Measurements from ENCODE around the gene ASIC4.

Gene ASIC4

DNA sequence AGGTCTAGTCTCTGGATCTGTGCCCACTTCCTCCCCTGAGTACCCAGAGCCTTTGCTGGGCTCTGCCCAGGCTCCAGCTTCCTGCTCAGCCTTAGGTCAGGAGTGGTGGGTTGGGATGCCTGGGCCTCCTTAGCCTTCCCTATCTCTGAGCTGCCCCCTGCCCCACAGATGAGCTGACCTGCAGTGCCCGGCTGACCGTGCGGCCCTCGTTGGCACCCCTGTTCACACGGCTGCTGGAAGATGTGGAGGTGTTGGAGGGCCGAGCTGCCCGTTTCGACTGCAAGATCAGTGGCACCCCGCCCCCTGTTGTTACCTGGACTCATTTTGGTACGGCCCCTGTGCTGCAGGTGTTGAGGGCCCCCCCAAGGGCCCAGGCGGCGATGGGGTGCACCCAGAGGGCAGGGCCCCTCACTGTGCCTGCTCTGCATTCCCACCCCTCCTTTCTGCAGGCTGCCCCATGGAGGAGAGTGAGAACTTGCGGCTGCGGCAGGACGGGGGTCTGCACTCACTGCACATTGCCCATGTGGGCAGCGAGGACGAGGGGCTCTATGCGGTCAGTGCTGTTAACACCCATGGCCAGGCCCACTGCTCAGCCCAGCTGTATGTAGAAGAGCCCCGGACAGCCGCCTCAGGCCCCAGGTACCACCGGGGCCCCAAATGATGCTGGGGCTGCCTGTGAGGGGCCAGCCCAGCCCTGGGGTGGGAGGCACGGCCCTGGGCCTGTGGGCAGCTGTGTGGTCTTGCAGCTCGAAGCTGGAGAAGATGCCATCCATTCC lies 45.7 kb upstream of the ASIC4 start:
- TF ChIP-seq TCF12 (IDR thresholded peaks at IDR 0.05; ENCODE audit: low read depth) (no peak), CREB1 (IDR thresholded peaks at IDR 0.05; ENCODE audit: low read depth) (no peak)

DNA sequence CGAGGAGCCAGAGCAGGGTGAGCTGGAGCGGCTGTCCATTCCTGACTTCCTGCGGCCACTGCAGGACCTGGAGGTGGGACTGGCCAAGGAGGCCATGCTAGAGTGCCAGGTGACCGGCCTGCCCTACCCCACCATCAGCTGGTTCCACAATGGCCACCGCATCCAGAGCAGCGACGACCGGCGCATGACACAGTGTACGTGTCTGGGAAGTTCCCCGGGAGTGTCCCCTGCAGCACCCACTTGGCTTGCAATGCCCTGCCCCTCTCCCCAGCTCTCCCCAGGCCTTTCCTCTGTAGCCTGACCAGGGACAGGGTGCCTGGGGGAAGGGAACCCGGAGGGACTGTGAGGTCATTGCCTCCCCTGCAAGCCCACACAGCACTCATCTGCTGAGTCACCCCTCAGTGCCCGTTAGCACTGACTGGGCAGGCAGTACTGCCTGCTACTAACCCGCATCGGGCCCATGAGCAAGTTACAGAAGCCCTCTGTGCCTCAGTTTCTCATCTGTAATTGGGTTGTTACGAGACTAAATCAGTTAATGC lies 45.0 kb upstream of the ASIC4 start:
- TF ChIP-seq, protein P1, sequence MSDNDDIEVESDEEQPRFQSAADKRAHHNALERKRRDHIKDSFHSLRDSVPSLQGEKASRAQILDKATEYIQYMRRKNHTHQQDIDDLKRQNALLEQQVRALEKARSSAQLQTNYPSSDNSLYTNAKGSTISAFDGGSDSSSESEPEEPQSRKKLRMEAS (IDR thresholded peaks at IDR 0.05): no peak
- TF ChIP-seq TEAD4 (IDR thresholded peaks at IDR 0.05): no peak
- TF ChIP-seq EP300 (IDR thresholded peaks at IDR 0.05; ENCODE audit: borderline replicate concordance): no peak
- TF ChIP-seq CREB1 (IDR thresholded peaks at IDR 0.05; ENCODE audit: low read depth): no peak
- TF ChIP-seq TAF1 (IDR thresholded peaks at IDR 0.05; ENCODE audit: low read depth): no peak
- TF ChIP-seq RAD21 (IDR thresholded peaks at IDR 0.05; ENCODE audit: low read depth): no peak
- TF ChIP-seq NFIC (IDR thresholded peaks at IDR 0.05): no peak
- TF ChIP-seq FOXM1 (IDR thresholded peaks at IDR 0.05; ENCODE audit: borderline replicate concordance, low read depth): no peak
- no peak for TF ChIP-seq YY1 (IDR thresholded peaks at IDR 0.05; ENCODE audit: low read depth)
- TF ChIP-seq EGR1 (IDR thresholded peaks at IDR 0.05): no peak
- TF ChIP-seq, protein P2, sequence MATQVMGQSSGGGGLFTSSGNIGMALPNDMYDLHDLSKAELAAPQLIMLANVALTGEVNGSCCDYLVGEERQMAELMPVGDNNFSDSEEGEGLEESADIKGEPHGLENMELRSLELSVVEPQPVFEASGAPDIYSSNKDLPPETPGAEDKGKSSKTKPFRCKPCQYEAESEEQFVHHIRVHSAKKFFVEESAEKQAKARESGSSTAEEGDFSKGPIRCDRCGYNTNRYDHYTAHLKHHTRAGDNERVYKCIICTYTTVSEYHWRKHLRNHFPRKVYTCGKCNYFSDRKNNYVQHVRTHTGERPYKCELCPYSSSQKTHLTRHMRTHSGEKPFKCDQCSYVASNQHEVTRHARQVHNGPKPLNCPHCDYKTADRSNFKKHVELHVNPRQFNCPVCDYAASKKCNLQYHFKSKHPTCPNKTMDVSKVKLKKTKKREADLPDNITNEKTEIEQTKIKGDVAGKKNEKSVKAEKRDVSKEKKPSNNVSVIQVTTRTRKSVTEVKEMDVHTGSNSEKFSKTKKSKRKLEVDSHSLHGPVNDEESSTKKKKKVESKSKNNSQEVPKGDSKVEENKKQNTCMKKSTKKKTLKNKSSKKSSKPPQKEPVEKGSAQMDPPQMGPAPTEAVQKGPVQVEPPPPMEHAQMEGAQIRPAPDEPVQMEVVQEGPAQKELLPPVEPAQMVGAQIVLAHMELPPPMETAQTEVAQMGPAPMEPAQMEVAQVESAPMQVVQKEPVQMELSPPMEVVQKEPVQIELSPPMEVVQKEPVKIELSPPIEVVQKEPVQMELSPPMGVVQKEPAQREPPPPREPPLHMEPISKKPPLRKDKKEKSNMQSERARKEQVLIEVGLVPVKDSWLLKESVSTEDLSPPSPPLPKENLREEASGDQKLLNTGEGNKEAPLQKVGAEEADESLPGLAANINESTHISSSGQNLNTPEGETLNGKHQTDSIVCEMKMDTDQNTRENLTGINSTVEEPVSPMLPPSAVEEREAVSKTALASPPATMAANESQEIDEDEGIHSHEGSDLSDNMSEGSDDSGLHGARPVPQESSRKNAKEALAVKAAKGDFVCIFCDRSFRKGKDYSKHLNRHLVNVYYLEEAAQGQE (IDR thresholded peaks at IDR 0.05; ENCODE audit: low read depth): no peak
- no peak for TF ChIP-seq ZBTB7A (IDR thresholded peaks at IDR 0.05; ENCODE audit: low read depth)
- TF ChIP-seq TCF12 (IDR thresholded peaks at IDR 0.05; ENCODE audit: low read depth): no peak
- TF ChIP-seq, protein P3, sequence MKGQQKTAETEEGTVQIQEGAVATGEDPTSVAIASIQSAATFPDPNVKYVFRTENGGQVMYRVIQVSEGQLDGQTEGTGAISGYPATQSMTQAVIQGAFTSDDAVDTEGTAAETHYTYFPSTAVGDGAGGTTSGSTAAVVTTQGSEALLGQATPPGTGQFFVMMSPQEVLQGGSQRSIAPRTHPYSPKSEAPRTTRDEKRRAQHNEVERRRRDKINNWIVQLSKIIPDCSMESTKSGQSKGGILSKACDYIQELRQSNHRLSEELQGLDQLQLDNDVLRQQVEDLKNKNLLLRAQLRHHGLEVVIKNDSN (IDR thresholded peaks at IDR 0.05): no peak

DNA sequence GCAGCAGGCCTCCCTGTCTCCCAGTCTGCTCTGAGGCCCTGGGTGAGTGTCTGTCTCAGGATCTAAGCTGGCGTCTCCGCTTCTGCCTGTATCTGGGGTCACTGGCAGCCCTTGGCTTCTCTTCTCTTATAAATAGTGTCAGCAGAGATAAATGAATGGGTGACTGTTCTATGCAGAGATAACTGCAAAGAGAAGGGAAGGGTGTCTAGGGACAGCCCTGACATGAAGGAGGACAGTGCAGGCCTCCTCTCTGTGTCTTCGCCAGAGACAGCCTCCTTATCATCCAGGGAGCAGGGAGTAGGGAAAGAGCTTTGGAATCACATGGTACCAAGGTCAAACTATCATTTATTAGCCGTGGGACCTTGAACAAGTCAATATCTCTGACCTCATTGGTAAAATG lies 43.9 kb upstream of the ASIC4 start:
- TF ChIP-seq FOXM1 (IDR thresholded peaks at IDR 0.05; ENCODE audit: borderline replicate concordance, low read depth) (no peak), NFIC (IDR thresholded peaks at IDR 0.05) (no peak), CREB1 (IDR thresholded peaks at IDR 0.05; ENCODE audit: low read depth) (no peak), TAF1 (IDR thresholded peaks at IDR 0.05; ENCODE audit: low read depth) (no peak), ZBTB7A (IDR thresholded peaks at IDR 0.05; ENCODE audit: low read depth) (no peak), EGR1 (IDR thresholded peaks at IDR 0.05) (no peak), TEAD4 (IDR thresholded peaks at IDR 0.05) (no peak), YY1 (IDR thresholded peaks at IDR 0.05; ENCODE audit: low read depth) (no peak), CEBPB (IDR thresholded peaks at IDR 0.05) (no peak), EP300 (IDR thresholded peaks at IDR 0.05; ENCODE audit: borderline replicate concordance) (no peak), RAD21 (IDR thresholded peaks at IDR 0.05; ENCODE audit: low read depth) (no peak), TCF12 (IDR thresholded peaks at IDR 0.05; ENCODE audit: low read depth) (no peak)
- TF ChIP-seq, protein P1 (IDR thresholded peaks at IDR 0.05): no peak
- TF ChIP-seq, protein P2 (IDR thresholded peaks at IDR 0.05; ENCODE audit: low read depth): no peak
- TF ChIP-seq, protein P3 (IDR thresholded peaks at IDR 0.05): no peak

DNA sequence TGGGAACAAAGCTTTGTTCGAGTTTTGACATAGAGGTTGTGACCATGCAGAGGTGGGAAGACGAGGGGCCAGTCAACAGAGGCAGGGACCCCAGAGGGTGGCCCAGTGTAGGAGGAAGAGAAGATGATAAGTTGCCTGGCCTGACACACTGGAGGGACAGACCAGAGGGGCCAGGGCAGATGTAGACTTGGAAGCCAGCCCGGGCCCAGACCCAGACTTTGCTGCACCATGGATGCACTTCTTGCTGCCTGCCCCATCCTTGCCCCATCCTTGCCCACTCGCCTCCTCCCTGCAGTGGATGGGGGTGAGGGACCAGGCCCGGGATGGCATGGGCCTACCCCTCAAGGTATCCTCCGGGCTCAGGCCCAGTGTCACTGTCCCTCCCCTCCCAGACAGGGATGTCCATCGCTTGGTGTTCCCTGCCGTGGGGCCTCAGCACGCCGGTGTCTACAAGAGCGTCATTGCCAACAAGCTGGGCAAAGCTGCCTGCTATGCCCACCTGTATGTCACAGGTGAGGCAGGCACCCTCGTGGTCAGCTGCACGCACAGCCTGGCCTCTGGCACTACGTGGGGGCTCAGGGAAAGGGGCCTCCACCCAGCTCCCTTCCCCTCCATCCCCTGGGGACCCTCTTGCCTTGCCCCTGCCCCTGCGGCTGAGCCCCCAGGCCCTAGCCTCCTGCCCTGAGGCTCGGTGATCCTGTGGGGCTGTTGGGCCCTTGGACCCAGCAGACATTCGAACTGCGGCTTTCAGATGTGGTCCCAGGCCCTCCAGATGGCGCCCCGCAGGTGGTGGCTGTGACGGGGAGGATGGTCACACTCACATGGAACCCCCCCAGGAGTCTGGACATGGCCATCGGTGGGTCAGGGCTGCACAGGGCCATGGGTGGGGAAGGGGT lies 42.6 kb upstream of the ASIC4 start:
- TF ChIP-seq NFIC (IDR thresholded peaks at IDR 0.05) (no peak), TCF12 (IDR thresholded peaks at IDR 0.05; ENCODE audit: low read depth) (no peak), FOXM1 (IDR thresholded peaks at IDR 0.05; ENCODE audit: borderline replicate concordance, low read depth) (no peak), TAF1 (IDR thresholded peaks at IDR 0.05; ENCODE audit: low read depth) (no peak), CREB1 (IDR thresholded peaks at IDR 0.05; ENCODE audit: low read depth) (no peak), EP300 (IDR thresholded peaks at IDR 0.05; ENCODE audit: borderline replicate concordance) (no peak), ZBTB7A (IDR thresholded peaks at IDR 0.05; ENCODE audit: low read depth) (no peak), EGR1 (IDR thresholded peaks at IDR 0.05) (no peak), YY1 (IDR thresholded peaks at IDR 0.05; ENCODE audit: low read depth) (no peak), CEBPB (IDR thresholded peaks at IDR 0.05) (no peak), TEAD4 (IDR thresholded peaks at IDR 0.05) (no peak), RAD21 (IDR thresholded peaks at IDR 0.05; ENCODE audit: low read depth) (no peak)
- TF ChIP-seq, protein P1 (IDR thresholded peaks at IDR 0.05): no peak
- TF ChIP-seq, protein P3 (IDR thresholded peaks at IDR 0.05): no peak
- TF ChIP-seq, protein P2 (IDR thresholded peaks at IDR 0.05; ENCODE audit: low read depth): no peak
